OCI-LY3 (cell line): Measurements from ENCODE around the gene LSP1.
"Not testable (repeated sequence)": the region's sequence is repeated elsewhere in the genome, so short reads cannot be mapped to it uniquely, and the experiment has no call there.

Source experiments
- H2AFZ ChIP-seq: fragments of 200-600, 300-600 bp; shearing (Covaris generic); 2 replicates; pipeline ENCODE4 v1.6.0; 2014; ENCODE audit warnings: antibody characterized with exemption, low read depth, low read length
- H3K27ac ChIP-seq: fragments of 200-600, 300-600 bp; sonication (generic); 2 replicates; pipeline ENCODE4 v1.5.1; 2014; ENCODE audit warnings: mild to moderate bottlenecking, low read length, moderate library complexity, mixed read lengths
- H3K27me3 ChIP-seq: fragments of 200-600, 300-600 bp; sonication (generic); 2 replicates; pipeline ENCODE4 v1.6.1; 2014; ENCODE audit warnings: low read depth, low read length, mixed read lengths
- H3K36me3 ChIP-seq: fragments of 200-600, 300-600 bp; sonication (generic); replicated peaks from 2 replicates; pipeline ENCODE3; 2014; ENCODE audit warnings: low read depth, low read length, mixed read lengths
- H3K4me1 ChIP-seq: fragments of 300-600, 200-600 bp; sonication (generic); 2 replicates; pipeline ENCODE4 v1.6.1; 2014; ENCODE audit warnings: low read length, mixed read lengths
- H3K4me2 ChIP-seq: fragments of 200-600, 300-600 bp; sonication (generic); 2 replicates; pipeline ENCODE4 v1.6.1; 2014; ENCODE audit warnings: low read length, mixed read lengths
- H3K4me3 ChIP-seq: fragments of 300-600, 200-600 bp; sonication (generic); 2 replicates; pipeline ENCODE4 v1.5.1; 2014; ENCODE audit warnings: antibody characterized with exemption, mild to moderate bottlenecking, low read length, moderate library complexity
- H3K79me2 ChIP-seq: fragments of 300-600, 200-600 bp; shearing (Covaris generic); 2 replicates; pipeline ENCODE4 v1.6.1; 2014; ENCODE audit warnings: mild to moderate bottlenecking, low read length, mixed read lengths
- H3K9ac ChIP-seq: fragments of 300-600, 200-600 bp; shearing (Covaris generic); 2 replicates; pipeline ENCODE4 v1.6.0; 2014; ENCODE audit warnings: mild to moderate bottlenecking, low read length, moderate library complexity
- H3K9me3 ChIP-seq: fragments of 200-600, 300-600 bp; shearing (Covaris generic); 2 replicates; pipeline ENCODE4 v1.6.1; 2014; ENCODE audit warnings: low read length, mixed read lengths; ENCODE audit not compliant: insufficient read depth
- H4K20me1 ChIP-seq: fragments of 200-600, 300-600 bp; sonication (generic); 2 replicates; pipeline ENCODE4 v1.6.1; 2016; ENCODE audit warnings: low read length, mixed read lengths; ENCODE audit not compliant: insufficient read depth
- CTCF ChIP-seq: fragments of 200-600, 300-600 bp; sonication (generic); IDR thresholded peaks from 2 replicates; pipeline ENCODE4 v1.5.1; 2014; ENCODE audit warnings: antibody characterized with exemption, low read length, low read depth
- EZH2phosphoT487 ChIP-seq: fragments of 200-600 bp; shearing (Covaris generic); IDR thresholded peaks from 2 replicates; pipeline ENCODE4 v1.6.1; 2018; ENCODE audit warnings: antibody characterized with exemption, mixed run types, low read depth

LSP1 gene

GRCh38 chr11:1873048-1873812, 20.3 kb downstream of the LSP1 start:
- Histone ChIP-seq H3K27ac (no peak overlapping the region), H3K4me2 (no peak overlapping the region), H3K9ac (no peak overlapping the region), H4K20me1 (peaks cover 97% of the 10 kb centered on the region), H3K79me2 (peaks cover 8% of the 10 kb centered on the region; the same call in 1 of the 2 replicates), H3K4me1 (peaks cover 19% of the 10 kb centered on the region), H2AFZ (no peak overlapping the region), H3K9me3 (no peaks in the 10 kb centered on the region), H3K36me3 (peaks cover 6% of the 10 kb centered on the region), H3K27me3 (0 out of 2 replicates have a peak, but pooled peaks cover 4% of the 10 kb centered on the region), H3K4me3 (no peak overlapping the region)
- TF ChIP-seq EZH2phosphoT487 = no peak
- TF ChIP-seq CTCF = no peak

- H3K79me2 ChIP-seq, H3K36me3 ChIP-seq, H3K27me3 ChIP-seq, H3K9me3 ChIP-seq, H3K4me3 ChIP-seq, H3K4me2 ChIP-seq, H3K27ac ChIP-seq, H3K9ac ChIP-seq, H2AFZ ChIP-seq: not testable (repeated sequence)
- peaks cover 97% of the 10 kb centered on the region for H4K20me1 ChIP-seq
- peaks cover 13% of the 10 kb centered on the region for H3K4me1 ChIP-seq
These were observed 20.9 kb downstream of the LSP1 start for GRCh38 chr11:1873813-1874150.

GRCh38 chr11:1874441-1875092, 21.7 kb downstream of the LSP1 start:
- H3K4me2 ChIP-seq, H3K79me2 ChIP-seq, H3K9me3 ChIP-seq, H2AFZ ChIP-seq, H3K4me3 ChIP-seq, H3K36me3 ChIP-seq, H3K27me3 ChIP-seq, H3K4me1 ChIP-seq, H3K9ac ChIP-seq, H3K27ac ChIP-seq: not testable (repeated sequence)
- H4K20me1 ChIP-seq = peaks cover 97% of the 10 kb centered on the region

- no peak overlapping the region for H3K4me2 ChIP-seq
- H3K9ac ChIP-seq = no peak overlapping the region
- no peak overlapping the region for H2AFZ ChIP-seq
- TF ChIP-seq CTCF = no peak
- no peak for TF ChIP-seq EZH2phosphoT487
- H3K36me3 ChIP-seq = peaks cover 14% of the 10 kb centered on the region
- H3K9me3 ChIP-seq = no peaks in the 10 kb centered on the region
- 0 out of 2 replicates have a peak, but pooled peaks cover 3% of the 10 kb centered on the region for H3K27me3 ChIP-seq
- H4K20me1 ChIP-seq = peaks cover 97% of the 10 kb centered on the region
- no peak overlapping the region for H3K4me3 ChIP-seq
- H3K79me2 ChIP-seq = peaks cover 8% of the 10 kb centered on the region; the same call in 1 of the 2 replicates
- no peaks in the 10 kb centered on the region for H3K4me1 ChIP-seq
- no peak overlapping the region for H3K27ac ChIP-seq
These were observed 22.4 kb downstream of the LSP1 start for GRCh38 chr11:1875093-1875850.

GRCh38 chr11:1875851-1876301, 23.0 kb downstream of the LSP1 start:
- H3K27ac ChIP-seq, H3K9ac ChIP-seq, H3K27me3 ChIP-seq: not testable (repeated sequence)

More at GRCh38 chr11:1875851-1876301, 23.0 kb downstream of the LSP1 start:
- not testable (repeated sequence) for H3K4me1 ChIP-seq, H3K9me3 ChIP-seq, H2AFZ ChIP-seq, H3K79me2 ChIP-seq, H3K4me3 ChIP-seq, H3K36me3 ChIP-seq, H3K4me2 ChIP-seq
- H4K20me1 ChIP-seq = peaks cover 97% of the 10 kb centered on the region
